GM10266 (cell line): Measurements from ENCODE around the gene LRRC2.

ENCODE experiments used
- DNase-seq: peaks from one replicate; pipeline ENCODE4 v3.0.0; 2012; ENCODE audit errors: extremely low spot score
- CTCF ChIP-seq: IDR thresholded peaks from 2 replicates; pipeline ENCODE4 v1.5.1; 2012; ENCODE audit warnings: mild to moderate bottlenecking, low read depth; ENCODE audit not compliant: control insufficient read depth, insufficient read depth; ENCODE audit errors: missing control alignments

Gene LRRC2

GRCh38 chr3:46521096-46521495, 45.0 kb downstream of the LRRC2 start:
- no peak for DNase-seq
- no peak for TF ChIP-seq CTCF

GRCh38 chr3:46520531-46520930, 45.6 kb downstream of the LRRC2 start:
- no peak for TF ChIP-seq CTCF
- no peak for DNase-seq

- no peak for DNase-seq
Observed at GRCh38 chr3:46519952-46520351, 46.1 kb downstream of the LRRC2 start.

GRCh38 chr3:46517784-46518181, 48.3 kb downstream of the LRRC2 start:
- DNase-seq: no peak

More at GRCh38 chr3:46519952-46520351, 46.1 kb downstream of the LRRC2 start:
- TF ChIP-seq CTCF: no peak

GRCh38 chr3:46517016-46517783, 48.9 kb downstream of the LRRC2 start:
- no peak for TF ChIP-seq CTCF
- DNase-seq: no peak

More at GRCh38 chr3:46517784-46518181, 48.3 kb downstream of the LRRC2 start:
- TF ChIP-seq CTCF: no peak

GRCh38 chr3:46516521-46516920, 49.6 kb downstream of the LRRC2 start:
- no peak for TF ChIP-seq CTCF
- no peak for DNase-seq

- no peak for DNase-seq
- no peak for TF ChIP-seq CTCF
Observed at GRCh38 chr3:46512191-46512749, 53.8 kb downstream of the LRRC2 start.
